Activated CD4-positive, alpha-beta T cell treated with anti-CD3 and anti-CD28 coated beads, Interleukin-2, amount 10 ng/mL, durations not matched to agents 7 days and 5 days (primary cell): Measurements from ENCODE around the gene SLC12A8. TPM values are rescaled to one million over a fixed set of nuclear protein-coding genes. Genes with fewer than 3 reads are reported as not detected.
A peak's percentile ranks its signal among the peaks of the same experiment; 100 is the strongest.

Experiments
- CTCF ChIA-PET: fragments of 350-600 bp; sonication (Branson Sonifier 250); formaldehyde crosslinking; loops from one replicate; lab custom pipeline; 2021; ENCODE audit warnings: antibody characterized with exemption; lab: Charles Lee
- POLR2A ChIA-PET: fragments of 350-600 bp; sonication (Branson Sonifier 250); formaldehyde crosslinking; loops from one replicate; lab custom pipeline; 2021; ENCODE audit warnings: antibody characterized with exemption; lab: Charles Lee
- DNase-seq: peaks from one replicate; pipeline ENCODE4 v3.0.0-alpha.2; 2020
- H3K27ac Mint-ChIP-seq: one replicate; pipeline ENCODE4 v1.8.0; 2021; ENCODE audit warnings: mild to moderate bottlenecking, moderate library complexity, mixed read lengths
- H3K27me3 Mint-ChIP-seq: one replicate; pipeline ENCODE4 v1.8.0; 2021; ENCODE audit warnings: mixed read lengths
- H3K36me3 Mint-ChIP-seq: one replicate; pipeline ENCODE4 v1.8.0; 2021; ENCODE audit warnings: low read depth, mixed read lengths
- H3K4me1 Mint-ChIP-seq: one replicate; pipeline ENCODE4 v1.8.0; 2021; ENCODE audit warnings: mixed read lengths
- H3K4me3 Mint-ChIP-seq: one replicate; pipeline ENCODE4 v1.8.0; 2021; ENCODE audit warnings: mild to moderate bottlenecking, moderate library complexity, mixed read lengths
- H3K9me3 Mint-ChIP-seq: one replicate; pipeline ENCODE4 v1.8.0; 2021; ENCODE audit warnings: mixed read lengths
- total RNA-seq, 2 experiments: library from RNA; stranded (reverse); gene quantifications; one replicate each; pipeline ENCODE4 v1.2.3, GENCODE V29; 2021

The SLC12A8 gene
- total RNA-seq, 2 experiments from 2014 or later, result 0.10 to 0.37 TPM

DNA sequence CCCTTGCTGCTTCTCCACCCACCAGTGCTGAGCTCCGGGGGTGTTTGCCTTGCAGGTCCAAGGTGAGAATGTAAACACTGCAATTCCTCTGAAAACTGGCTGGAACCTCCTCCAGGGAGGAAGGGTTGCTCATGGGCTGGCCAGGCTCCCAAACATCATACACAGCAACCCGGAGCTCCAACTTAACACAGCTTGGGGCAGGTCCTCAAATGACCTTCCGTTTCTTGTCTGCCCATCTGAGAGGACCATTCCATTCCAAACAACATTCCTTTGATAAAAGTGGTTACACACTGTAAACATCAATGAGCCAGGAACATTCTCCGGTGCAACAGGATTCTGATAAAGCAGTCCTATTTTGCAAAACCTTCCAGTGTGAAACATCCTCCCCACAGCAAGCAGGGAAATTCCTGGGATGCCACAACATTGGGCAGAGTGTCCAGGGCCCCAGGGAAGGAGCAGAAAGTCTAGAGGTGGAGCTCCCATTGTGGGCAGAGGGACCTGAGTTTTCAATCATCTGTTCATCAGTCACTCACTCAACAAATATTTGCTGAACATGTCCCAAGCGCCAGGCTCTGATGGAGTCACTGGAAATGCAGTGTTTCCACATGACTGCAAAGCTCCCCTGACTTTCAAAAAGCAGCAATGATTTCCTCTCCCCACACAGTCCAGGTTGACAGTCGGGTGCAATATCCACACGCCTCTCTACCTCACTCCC is 149.5 kb downstream of the SLC12A8 start:
- Mint-ChIP-seq H3K27me3 (peaks cover 65% of the 10 kb centered on the region), H3K9me3 (no peaks in the 10 kb centered on the region), H3K36me3 (no peaks in the 10 kb centered on the region), H3K27ac (no peak overlapping the region), H3K4me3 (no peak overlapping the region), H3K4me1 (no peaks in the 10 kb centered on the region)
- DNase-seq, result no peak
- POLR2A ChIA-PET, result no interaction called here
- CTCF ChIA-PET, result interaction anchor here (1.6 kb wide), 1 partner anchor 13 kb away, joined by 4 read pairs; no protein-coding TSS in a partner anchor

- ChIA-PET POLR2A (no interaction called here), CTCF (interaction anchor here (1.6 kb wide), 1 partner anchor 14 kb away, joined by 4 read pairs; no protein-coding TSS in a partner anchor)
- Mint-ChIP-seq H3K4me3 (no peak overlapping the region), H3K27ac (no peak overlapping the region), H3K9me3 (no peaks in the 10 kb centered on the region), H3K4me1 (peaks cover 4% of the 10 kb centered on the region), H3K36me3 (no peaks in the 10 kb centered on the region), H3K27me3 (peaks cover 66% of the 10 kb centered on the region)
- no peak for DNase-seq
Observed at GRCh38 chr3:125061646-125062045, 150.9 kb downstream of the SLC12A8 start.

- no peak overlapping the region for H3K27ac Mint-ChIP-seq
- CTCF ChIA-PET, result no interaction called here
- POLR2A ChIA-PET, result no interaction called here
- no peak for DNase-seq
- H3K4me3 Mint-ChIP-seq, result no peak overlapping the region
- no peaks in the 10 kb centered on the region for H3K36me3 Mint-ChIP-seq
- H3K27me3 Mint-ChIP-seq, result peaks cover 66% of the 10 kb centered on the region
- peaks cover 9% of the 10 kb centered on the region for H3K4me1 Mint-ChIP-seq
- H3K9me3 Mint-ChIP-seq, result no peaks in the 10 kb centered on the region
Observed at GRCh38 chr3:125061170-125061569, 151.4 kb downstream of the SLC12A8 start.

- H3K4me3 Mint-ChIP-seq, result no peak overlapping the region
- H3K9me3 Mint-ChIP-seq, result no peaks in the 10 kb centered on the region
- H3K27me3 Mint-ChIP-seq, result peaks cover 63% of the 10 kb centered on the region
- CTCF ChIA-PET, result no interaction called here
- no peak for DNase-seq
- no peaks in the 10 kb centered on the region for H3K36me3 Mint-ChIP-seq
- no peak overlapping the region for H3K27ac Mint-ChIP-seq
- peaks cover 9% of the 10 kb centered on the region for H3K4me1 Mint-ChIP-seq
- POLR2A ChIA-PET, result no interaction called here
Observed at GRCh38 chr3:125059488-125060245, 152.9 kb downstream of the SLC12A8 start.

DNA sequence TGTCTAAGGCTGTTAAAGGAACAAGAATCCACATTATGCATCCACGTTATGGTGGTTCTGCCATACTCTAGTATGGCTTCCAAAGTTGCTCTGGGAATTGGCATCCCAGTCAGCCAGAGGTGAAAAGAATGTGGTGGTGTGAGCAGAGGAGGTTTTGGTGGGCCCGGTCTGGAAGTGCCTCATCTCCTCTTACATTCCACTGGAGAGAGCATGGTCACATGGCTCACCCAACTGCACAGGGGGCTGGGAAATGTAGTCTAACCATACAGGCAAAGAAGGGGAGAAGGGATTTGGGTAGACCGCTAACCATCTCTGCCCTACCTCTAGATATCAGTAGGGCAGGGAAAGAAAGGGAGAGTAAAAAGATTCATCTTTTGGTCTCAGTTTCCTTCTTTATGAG is 153.6 kb downstream of the SLC12A8 start:
- Mint-ChIP-seq H3K9me3 (no peaks in the 10 kb centered on the region), H3K4me1 (peaks cover 17% of the 10 kb centered on the region), H3K27ac (no peak overlapping the region), H3K4me3 (no peak overlapping the region), H3K27me3 (peaks cover 56% of the 10 kb centered on the region), H3K36me3 (peaks cover under 1% of the 10 kb centered on the region)
- ChIA-PET POLR2A (no interaction called here), CTCF (no interaction called here)
- DNase-seq, result no peak

DNA sequence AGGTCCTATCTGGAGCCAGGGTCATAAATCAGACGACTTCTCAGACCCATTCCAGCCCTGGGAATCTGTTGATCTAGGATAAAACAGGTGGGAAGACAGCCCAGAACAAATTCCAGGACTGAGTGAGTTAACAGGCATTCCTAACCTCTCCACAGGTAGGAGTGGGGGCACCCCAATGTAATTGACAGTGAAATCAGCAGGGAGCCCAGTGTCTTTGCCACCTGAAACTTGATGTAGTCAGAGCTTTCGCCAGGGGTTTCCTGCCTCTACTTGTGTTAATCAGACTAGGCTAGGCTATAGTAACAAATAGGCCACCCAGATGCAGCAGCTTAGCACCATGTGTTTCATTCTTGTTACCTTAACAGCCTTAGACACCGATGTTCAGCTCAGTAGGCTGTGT is 154.0 kb downstream of the SLC12A8 start:
- Mint-ChIP-seq H3K4me1 (peaks cover 21% of the 10 kb centered on the region), H3K27ac (no peak overlapping the region), H3K9me3 (no peaks in the 10 kb centered on the region), H3K27me3 (peaks cover 53% of the 10 kb centered on the region), H3K36me3 (peaks cover 5% of the 10 kb centered on the region), H3K4me3 (no peak overlapping the region)
- POLR2A ChIA-PET, result no interaction called here
- DNase-seq, result no peak
- CTCF ChIA-PET, result no interaction called here

- Mint-ChIP-seq H3K36me3 (peaks cover 7% of the 10 kb centered on the region), H3K4me3 (no peak overlapping the region), H3K27me3 (peaks cover 44% of the 10 kb centered on the region), H3K4me1 (peaks cover 33% of the 10 kb centered on the region), H3K27ac (no peak overlapping the region), H3K9me3 (no peaks in the 10 kb centered on the region)
- DNase-seq, result no peak
- ChIA-PET POLR2A (no interaction called here), CTCF (interaction anchor here (2.0 kb wide), 1 partner anchor 13 kb away, joined by 6 read pairs; no protein-coding TSS in a partner anchor)
Observed at GRCh38 chr3:125057186-125057850, 155.2 kb downstream of the SLC12A8 start.

DNA sequence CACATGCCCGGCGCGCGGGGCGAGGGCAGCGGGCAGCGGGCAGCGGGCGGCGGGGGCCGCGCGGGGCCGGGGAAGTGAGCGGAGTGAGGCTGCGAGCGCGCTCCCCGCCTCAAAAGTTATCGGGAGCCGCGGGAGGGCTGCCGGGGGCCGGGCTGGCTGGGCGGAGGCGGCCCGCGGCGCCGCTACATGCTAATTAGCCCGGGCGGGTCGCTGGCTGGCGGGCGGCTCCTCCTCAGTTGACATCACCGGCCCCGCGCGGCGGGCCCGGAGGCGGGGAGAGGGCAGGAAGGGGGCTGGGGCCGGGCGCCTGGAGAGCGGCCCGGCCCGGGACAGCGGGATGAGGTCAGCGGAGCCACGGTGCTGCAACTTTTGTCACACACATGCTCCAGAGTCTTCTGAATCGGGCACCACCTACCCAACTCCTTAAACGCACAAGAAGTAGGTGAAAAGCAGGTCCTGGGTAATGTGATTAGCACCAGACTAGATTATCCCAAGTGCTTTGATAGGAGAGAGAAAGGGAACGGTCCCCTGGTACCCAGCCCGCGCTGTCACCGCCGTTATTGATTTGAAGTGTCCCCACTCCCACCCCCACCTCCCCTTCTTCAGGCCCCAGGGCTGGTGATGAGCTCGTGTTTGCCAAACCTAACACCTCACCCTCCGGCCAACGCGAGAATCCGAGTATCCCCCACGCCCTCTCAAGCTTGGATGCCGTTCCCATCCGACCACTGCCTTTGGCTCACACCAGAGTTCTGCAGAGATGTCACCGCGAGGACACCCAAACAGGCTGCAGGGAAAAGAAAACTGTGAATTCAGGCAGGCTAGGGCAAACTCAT is 156.4 kb downstream of the SLC12A8 start, which contains the start of gene HEG1:
Gene HEG1, minus strand, starts transcription at position 85 of the 833 bp plus-strand sequence. CDS start 107 bp downstream, outside the sequence.
- H3K4me3 Mint-ChIP-seq, result peak within 1 kb of the TSS; percentile 90
- peak within 1 kb of the TSS; percentile 85 for H3K27ac Mint-ChIP-seq
- H3K27me3 Mint-ChIP-seq, result peaks cover 34% of the 10 kb centered on the region
- H3K9me3 Mint-ChIP-seq, result no peaks in the 10 kb centered on the region
- peak; percentile 78 for DNase-seq
- peaks cover 45% of the 10 kb centered on the region for H3K4me1 Mint-ChIP-seq
- peaks cover 7% of the 10 kb centered on the region for H3K36me3 Mint-ChIP-seq
- ChIA-PET CTCF (interaction anchor here (2.0 kb wide), 1 partner anchor 15 kb away, joined by 6 read pairs; no protein-coding TSS in a partner anchor), POLR2A (no interaction called here)

DNA sequence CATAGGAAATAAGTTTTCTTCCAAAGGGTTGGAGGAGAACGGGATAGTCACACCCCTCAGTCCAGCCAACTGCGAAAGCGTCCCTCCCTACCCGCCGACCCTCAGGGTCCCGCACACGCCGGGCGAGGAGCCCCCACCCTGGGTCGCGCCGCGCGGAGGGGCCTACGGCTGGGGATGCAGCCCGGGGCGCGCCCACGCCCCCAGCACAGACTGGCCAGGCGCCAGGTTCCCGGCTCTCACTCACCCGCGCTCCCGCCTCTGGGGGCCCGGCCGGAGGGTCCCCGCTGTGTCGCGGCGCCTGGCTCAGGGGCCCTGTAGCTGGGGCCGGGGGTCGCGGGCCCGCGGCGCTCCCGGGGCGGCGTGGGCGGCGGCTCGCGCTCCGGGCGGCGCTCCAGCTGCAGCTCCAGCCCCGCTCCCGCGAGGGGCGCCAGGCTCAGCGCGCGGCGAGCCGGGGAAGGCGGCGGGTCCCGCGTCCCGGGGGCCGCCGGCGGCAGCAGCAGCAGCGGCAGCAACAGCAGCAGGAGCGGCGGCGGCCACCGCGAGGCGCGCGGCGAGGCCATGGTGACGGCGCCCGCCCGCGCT is 157.1 kb downstream of the SLC12A8 start:
- peak overlapping the region; percentile 90 for H3K4me3 Mint-ChIP-seq

DNA sequence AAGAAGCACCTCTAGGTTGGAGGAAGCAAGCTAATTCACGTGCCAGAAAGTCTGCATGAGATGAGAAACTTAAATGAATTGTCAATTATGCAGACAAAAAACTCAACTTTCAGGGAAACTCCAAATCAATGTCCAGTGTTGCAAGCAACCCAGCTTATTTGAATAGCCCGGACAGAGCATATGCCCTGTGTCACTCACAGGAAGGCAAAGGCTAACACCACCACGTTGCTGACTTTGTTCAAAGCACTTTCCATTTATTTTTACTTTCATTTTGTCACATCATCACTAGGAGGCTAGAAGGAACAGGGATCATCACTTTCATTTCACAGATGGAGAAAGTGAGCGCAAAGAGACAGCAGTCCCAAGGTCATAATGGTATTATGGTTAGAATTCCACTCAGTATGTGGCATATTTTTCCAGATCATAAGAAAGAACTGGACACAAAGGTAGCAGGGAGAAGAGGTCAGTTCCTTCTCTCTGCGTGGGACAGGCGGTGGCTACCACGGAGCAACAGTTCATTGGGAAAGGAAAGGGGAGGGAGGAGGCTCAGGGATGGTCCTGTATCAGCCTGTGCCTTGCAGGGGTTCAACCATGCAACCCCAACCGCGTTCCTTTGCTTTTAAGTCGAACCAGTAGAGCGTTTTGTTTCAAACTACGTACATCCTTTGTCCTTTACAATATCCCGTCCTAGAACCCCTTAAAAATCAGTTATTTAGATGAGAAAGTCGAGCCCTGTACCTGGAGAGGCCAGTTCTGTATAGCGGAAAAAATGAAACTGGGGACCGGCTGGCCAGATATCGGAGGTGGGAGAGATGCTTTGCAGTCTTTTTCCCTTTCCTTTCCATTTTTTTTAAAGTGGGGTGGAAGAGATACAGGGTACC is 157.9 kb downstream of the SLC12A8 start:
- ChIA-PET POLR2A (no interaction called here), CTCF (no interaction called here)
- Mint-ChIP-seq H3K4me3 (peak overlapping the region; percentile 90), H3K9me3 (no peaks in the 10 kb centered on the region), H3K36me3 (peaks cover 15% of the 10 kb centered on the region), H3K27ac (peak overlapping the region; percentile 85), H3K27me3 (peaks cover 21% of the 10 kb centered on the region), H3K4me1 (peaks cover 54% of the 10 kb centered on the region)
- DNase-seq, result peak; percentile 42

More for the DNA sequence above, 157.1 kb downstream of the SLC12A8 start:
- Mint-ChIP-seq H3K36me3 (peaks cover 11% of the 10 kb centered on the region), H3K4me1 (peaks cover 52% of the 10 kb centered on the region), H3K27me3 (peaks cover 27% of the 10 kb centered on the region), H3K9me3 (no peaks in the 10 kb centered on the region), H3K27ac (peak overlapping the region; percentile 85)
- DNase-seq, result peak; percentile 11
- ChIA-PET CTCF (no interaction called here), POLR2A (no interaction called here)

DNA sequence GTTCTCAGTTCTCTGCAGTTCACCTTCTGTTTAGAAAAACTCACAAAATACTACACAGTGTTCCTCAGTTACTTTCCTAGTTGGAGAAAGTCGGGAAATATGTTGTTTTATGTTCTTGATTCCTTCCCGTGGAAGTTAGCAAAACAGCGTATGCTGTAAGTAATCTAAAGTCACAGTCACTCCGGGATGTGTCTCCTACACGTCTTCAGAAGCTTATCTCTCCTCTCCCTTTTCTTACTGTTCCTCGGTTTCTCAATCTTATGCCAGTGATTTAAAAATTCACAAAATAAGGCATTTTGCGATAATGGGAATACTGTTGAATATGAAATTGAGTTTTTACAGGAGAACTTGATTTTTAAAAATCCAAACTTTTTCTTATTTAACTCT is 158.5 kb downstream of the SLC12A8 start:
- ChIA-PET CTCF (interaction anchor here (0.8 kb wide), 1 partner anchor 87 kb away, joined by 3 read pairs; no protein-coding TSS in a partner anchor), POLR2A (interaction anchor here (0.6 kb wide), 1 partner anchor 48 kb away, joined by 3 read pairs; no protein-coding TSS in a partner anchor)
- peak overlapping the region; percentile 85 for H3K27ac Mint-ChIP-seq
- DNase-seq, result no peak
- H3K27me3 Mint-ChIP-seq, result peaks cover 16% of the 10 kb centered on the region
- peak overlapping the region; percentile 90 for H3K4me3 Mint-ChIP-seq
- no peaks in the 10 kb centered on the region for H3K9me3 Mint-ChIP-seq
- H3K36me3 Mint-ChIP-seq, result peaks cover 21% of the 10 kb centered on the region
- peaks cover 57% of the 10 kb centered on the region for H3K4me1 Mint-ChIP-seq
